BJ (cell line): ENCODE measurements around the gene CHID1. TPM values are rescaled to one million over a fixed set of nuclear protein-coding genes. Genes with fewer than 3 reads are reported as not detected.

ENCODE experiments used
- CTCF ChIA-PET: fragments of 350-600 bp; formaldehyde crosslinking; extraction: SDS; loops from one replicate; lab custom pipeline; 2021; ENCODE audit warnings: antibody characterized with exemption, inconsistent platforms; lab: Yijun Ruan, JAX
- POLR2A ChIA-PET: fragments of 300-600 bp; sonication (Branson Sonifier 250); formaldehyde crosslinking; extraction: SDS; loops from one replicate; lab custom pipeline; 2021; ENCODE audit warnings: antibody characterized with exemption; lab: Charles Lee
- DNase-seq: peaks from one replicate; pipeline ENCODE4 v3.0.0-alpha.2; 2011; ENCODE audit warnings: low read depth
- H3K27me3 ChIP-seq: 2 replicates; pipeline ENCODE4 v1.6.0; 2011; ENCODE audit warnings: low read length; ENCODE audit not compliant: control insufficient read depth, insufficient read depth
- H3K36me3 ChIP-seq: 2 replicates; pipeline ENCODE4 v1.5.1; 2011; ENCODE audit warnings: low read length; ENCODE audit not compliant: control insufficient read depth, insufficient read depth
- H3K4me3 ChIP-seq: 2 replicates; pipeline ENCODE4 v1.5.1; 2011; ENCODE audit warnings: low read depth, mild to moderate bottlenecking, control low read depth, low read length
- CTCF ChIP-seq: IDR thresholded peaks from 2 replicates; pipeline ENCODE4 v1.5.1; 2011; ENCODE audit warnings: low read depth, mild to moderate bottlenecking, control low read depth, inconsistent platforms, low read length, moderate library complexity; ENCODE audit not compliant: insufficient read depth
- polyA plus RNA-seq: library from polyadenylated mRNA; depleted of rRNA; stranded (reverse); fragments of >200 nt; gene quantifications from 2 replicates; pipeline ENCODE4 v1.2.3, GENCODE V29; 2011

Gene CHID1
- polyA plus RNA-seq, 1 experiment = 178 TPM

GRCh38 chr11:823441-824291 is 86.9 kb downstream of the CHID1 start:
- ChIA-PET CTCF (interaction anchor here (0.8 kb wide), 1 partner anchor 9 kb away, joined by 4 read pairs; no protein-coding TSS in a partner anchor), POLR2A (no interaction called here)
- TF ChIP-seq CTCF = no peak

GRCh38 chr11:821512-822371 is 88.9 kb downstream of the CHID1 start:
- no peak for DNase-seq
- Histone ChIP-seq H3K36me3 (peaks cover 30% of the 10 kb centered on the region), H3K27me3 (no peaks in the 10 kb centered on the region), H3K4me3 (peak overlapping the region; percentile 83; the same call in 1 of the 2 replicates)
- TF ChIP-seq CTCF = no peak
- POLR2A ChIA-PET = interaction anchor here (0.5 kb wide), 1 partner anchor 35 kb away, joined by 3 read pairs; no protein-coding TSS in a partner anchor
- CTCF ChIA-PET = interaction anchor here (0.8 kb wide), 1 partner anchor 230 kb away, joined by 3 read pairs; no protein-coding TSS in a partner anchor

More at GRCh38 chr11:823441-824291, 86.9 kb downstream of the CHID1 start:
- Histone ChIP-seq H3K27me3 (no peaks in the 10 kb centered on the region), H3K36me3 (peaks cover 30% of the 10 kb centered on the region), H3K4me3 (no peak overlapping the region)
- no peak for DNase-seq

- Histone ChIP-seq H3K36me3 (peaks cover 30% of the 10 kb centered on the region), H3K27me3 (no peaks in the 10 kb centered on the region), H3K4me3 (peak overlapping the region; percentile 83)
- TF ChIP-seq CTCF = no peak
- DNase-seq = no peak
- POLR2A ChIA-PET = interaction anchor here (0.6 to 2.1 kb wide), 2 partner anchors 12 to 25 kb away, joined by 4 to 24 read pairs; partner anchors contain the start of gene RPLP2
- CTCF ChIA-PET = no interaction called here
These were observed 89.7 kb downstream of the CHID1 start for GRCh38 chr11:820655-821511.

- no peaks in the 10 kb centered on the region for H3K27me3 ChIP-seq
- TF ChIP-seq CTCF = no peak
- no peak for DNase-seq
- H3K4me3 ChIP-seq = peak overlapping the region; percentile 83
- CTCF ChIA-PET = interaction anchor here (1.0 to 1.9 kb wide), 5 partner anchors 10 to 251 kb away, joined by 3 to 8 read pairs (median 3); no protein-coding TSS in a partner anchor
- H3K36me3 ChIP-seq = peaks cover 24% of the 10 kb centered on the region
- POLR2A ChIA-PET = interaction anchor here (0.6 to 2.1 kb wide), 3 partner anchors 11 to 24 kb away, joined by 4 to 32 read pairs (median 24); partner anchors contain the start of genes RPLP2 and TSPAN4
These were observed 90.5 kb downstream of the CHID1 start for GRCh38 chr11:819943-820649.
